ENCODE results near the gene PARN. TPM values are rescaled to one million over a fixed set of nuclear protein-coding genes. Genes with fewer than 3 reads are reported as not detected.
A peak's percentile ranks its signal among the peaks of the same experiment; 100 is the strongest.
"Not testable (repeated sequence)": the region's sequence is repeated elsewhere in the genome, so short reads cannot be mapped to it uniquely, and the experiment has no call there.

Gene PARN
- total RNA-seq, 2 experiments from 2014 or later: 36.4 to 40.0 TPM

DNA sequence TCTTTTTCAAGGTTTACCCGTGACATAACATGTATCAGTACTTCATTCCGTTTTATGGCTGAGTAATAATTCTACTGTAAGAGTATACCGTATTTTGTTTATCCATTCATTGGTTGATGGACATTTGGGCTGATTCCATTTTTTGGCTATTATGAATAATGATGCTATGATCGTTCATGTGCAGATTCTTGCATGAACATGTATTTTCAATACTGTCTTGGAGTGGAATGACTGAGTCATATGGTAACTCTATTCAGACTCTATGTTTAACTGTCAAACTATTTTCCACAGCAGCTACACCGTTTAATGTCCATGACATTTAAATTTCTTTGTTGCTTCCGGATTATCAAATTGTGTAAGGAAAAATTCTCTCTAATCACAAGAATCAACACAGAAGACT, 20.6 kb upstream of the PARN start:
- ChIA-PET POLR2A (no interaction called here), CTCF (no interaction called here)
- no peak for ATAC-seq
- Mint-ChIP-seq H3K27me3 (ENCODE audit: low read depth) (no peaks in the 10 kb centered on the region), H3K9me3 (ENCODE audit: insufficient read depth) (no peaks in the 10 kb centered on the region), H3K4me1 (ENCODE audit: low read depth) (no peaks in the 10 kb centered on the region), H3K4me3 (no peak overlapping the region), H3K36me3 (ENCODE audit: low read depth) (peaks cover 63% of the 10 kb centered on the region), H3K27ac (no peak overlapping the region)
- no peak for DNase-seq

DNA sequence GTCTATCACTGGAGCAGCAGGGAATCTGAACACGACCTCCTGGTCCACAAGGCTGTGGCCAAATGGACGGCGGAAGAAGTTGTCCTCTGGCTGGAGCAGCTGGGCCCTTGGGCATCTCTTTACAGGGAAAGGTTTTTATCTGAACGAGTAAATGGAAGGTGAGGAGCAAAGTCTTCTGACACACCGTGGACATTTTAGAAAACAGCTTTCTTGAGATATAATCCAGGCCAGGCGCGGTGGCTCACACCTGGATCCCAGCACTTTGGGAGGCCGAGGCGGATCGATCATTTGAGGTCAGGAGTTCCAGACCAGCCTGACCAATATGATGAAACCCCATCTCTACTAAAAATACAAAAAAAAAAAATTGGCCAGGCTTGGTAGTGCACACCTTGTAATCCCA, 19.8 kb upstream of the PARN start:
- ChIA-PET CTCF (no interaction called here), POLR2A (no interaction called here)
- Mint-ChIP-seq H3K27ac (no peak overlapping the region), H3K4me1 (ENCODE audit: low read depth) (no peaks in the 10 kb centered on the region), H3K27me3 (ENCODE audit: low read depth) (no peaks in the 10 kb centered on the region), H3K9me3 (ENCODE audit: insufficient read depth) (no peaks in the 10 kb centered on the region), H3K36me3 (ENCODE audit: low read depth) (peaks cover 59% of the 10 kb centered on the region), H3K4me3 (no peak overlapping the region)
- ATAC-seq (no peak), DNase-seq (no peak)

DNA sequence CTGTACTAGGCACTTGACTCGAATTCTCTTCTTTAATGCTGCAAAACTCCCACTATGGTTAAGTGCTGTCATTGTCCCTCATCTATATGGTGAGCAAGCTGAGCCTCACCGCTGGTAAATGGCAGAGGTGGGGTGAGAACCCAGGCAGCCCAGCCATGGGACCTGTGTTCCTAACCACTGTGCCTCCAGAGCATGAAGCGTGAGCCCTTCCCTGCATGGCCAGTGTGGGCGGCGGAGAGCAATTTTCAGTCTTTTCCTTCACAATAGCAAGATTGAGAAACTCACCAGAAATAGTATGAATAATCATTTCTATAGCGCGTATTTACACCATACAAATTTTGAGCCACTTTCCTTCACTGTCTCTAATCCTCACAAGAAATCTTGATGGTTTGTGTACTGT, 11.9 kb upstream of the PARN start:
- H3K4me1 Mint-ChIP-seq (ENCODE audit: low read depth): peaks cover 18% of the 10 kb centered on the region
- ATAC-seq (peak; percentile 30), DNase-seq (no peak)
- ChIA-PET POLR2A (interaction anchor here (1.4 to 1.9 kb wide), 2 partner anchors 8 to 12 kb away, joined by 5 to 6 read pairs; partner anchors contain the start of gene PARN), CTCF (no interaction called here)
- no peaks in the 10 kb centered on the region for H3K9me3 Mint-ChIP-seq (ENCODE audit: insufficient read depth)
- peaks cover 36% of the 10 kb centered on the region for H3K36me3 Mint-ChIP-seq (ENCODE audit: low read depth)
- no peak overlapping the region for H3K27ac Mint-ChIP-seq
- H3K27me3 Mint-ChIP-seq (ENCODE audit: low read depth): no peaks in the 10 kb centered on the region
- H3K4me3 Mint-ChIP-seq: no peak overlapping the region

DNA sequence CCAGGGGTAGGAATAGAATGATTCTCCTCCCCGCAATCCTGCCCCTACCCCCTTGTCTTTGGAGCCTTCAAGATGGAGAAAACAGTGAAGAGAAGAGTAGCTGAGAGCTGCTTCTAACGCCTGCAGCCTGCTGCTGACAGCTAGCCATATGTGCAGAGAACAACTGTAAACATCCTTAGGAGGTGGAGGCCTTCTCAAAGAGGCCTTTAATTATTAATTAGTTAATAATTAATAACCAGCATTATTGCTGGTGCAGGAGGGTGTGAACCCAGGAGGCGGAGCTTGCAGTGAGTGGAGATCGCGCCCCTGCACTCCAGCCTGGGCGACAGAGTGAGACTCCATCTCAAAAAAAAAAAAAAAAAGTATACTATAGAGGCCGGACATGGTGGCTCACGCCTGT, 11.1 kb upstream of the PARN start:
- no peak overlapping the region for H3K4me3 Mint-ChIP-seq
- H3K4me1 Mint-ChIP-seq (ENCODE audit: low read depth): peaks cover 23% of the 10 kb centered on the region
- ATAC-seq (no peak), DNase-seq (no peak)
- CTCF ChIA-PET: no interaction called here
- no peak overlapping the region for H3K27ac Mint-ChIP-seq
- no peaks in the 10 kb centered on the region for H3K27me3 Mint-ChIP-seq (ENCODE audit: low read depth)
- no peaks in the 10 kb centered on the region for H3K9me3 Mint-ChIP-seq (ENCODE audit: insufficient read depth)
- peaks cover 34% of the 10 kb centered on the region for H3K36me3 Mint-ChIP-seq (ENCODE audit: low read depth)
- POLR2A ChIA-PET: interaction anchor here (1.4 to 1.9 kb wide), 2 partner anchors 9 to 11 kb away, joined by 3 to 5 read pairs; partner anchors contain the start of gene PARN

DNA sequence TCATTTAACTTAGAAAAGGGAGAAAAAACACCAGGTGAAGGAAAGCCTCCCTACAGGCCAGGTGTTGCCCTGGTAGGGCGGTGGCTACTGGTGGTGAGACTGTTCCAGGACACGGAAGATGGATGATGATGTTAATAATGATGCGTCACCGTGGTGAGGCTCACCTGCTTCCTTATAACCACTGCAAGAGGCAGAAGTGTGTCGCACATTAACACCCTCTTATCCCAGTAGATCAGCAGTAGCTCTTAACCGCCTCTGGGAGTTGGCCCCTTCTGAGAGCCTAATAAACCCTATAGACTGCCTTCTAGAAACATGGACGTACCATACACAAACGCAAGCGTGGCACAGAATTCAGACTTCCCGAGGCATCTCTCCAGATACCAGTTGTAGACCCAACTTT, 10.5 kb upstream of the PARN start:
- Mint-ChIP-seq H3K27me3 (ENCODE audit: low read depth) (no peaks in the 10 kb centered on the region), H3K4me1 (ENCODE audit: low read depth) (peaks cover 29% of the 10 kb centered on the region), H3K4me3 (no peak overlapping the region), H3K9me3 (ENCODE audit: insufficient read depth) (no peaks in the 10 kb centered on the region), H3K27ac (no peak overlapping the region), H3K36me3 (ENCODE audit: low read depth) (peaks cover 35% of the 10 kb centered on the region)
- ATAC-seq (no peak), DNase-seq (no peak)
- ChIA-PET POLR2A (interaction anchor here (1.4 kb wide), 1 partner anchor 8 kb away, joined by 3 read pairs; no protein-coding TSS in a partner anchor), CTCF (interaction anchor here (0.9 kb wide), 1 partner anchor 17 kb away, joined by 3 read pairs; no protein-coding TSS in a partner anchor)

DNA sequence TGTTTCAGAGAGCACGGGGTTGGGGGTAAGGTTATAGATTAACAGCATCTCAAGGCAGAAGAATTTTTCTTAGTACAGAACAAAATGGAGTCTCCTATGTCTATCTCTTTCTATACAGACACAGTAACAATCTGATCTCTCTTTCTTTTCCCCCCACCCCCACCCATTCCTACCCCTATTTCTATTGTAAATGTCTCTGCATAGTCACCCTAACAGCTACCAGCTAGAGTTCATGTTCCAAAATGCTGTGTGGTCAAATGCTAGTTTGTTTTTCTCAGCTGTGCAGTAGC, 6.8 kb upstream of the PARN start:
- H3K27me3 Mint-ChIP-seq (ENCODE audit: low read depth); CTCF ChIA-PET; H3K9me3 Mint-ChIP-seq (ENCODE audit: insufficient read depth); DNase-seq; H3K4me3 Mint-ChIP-seq; H3K27ac Mint-ChIP-seq; ATAC-seq; POLR2A ChIA-PET: not testable (repeated sequence)
- H3K36me3 Mint-ChIP-seq (ENCODE audit: low read depth): peaks cover 37% of the 10 kb centered on the region
- peaks cover 47% of the 10 kb centered on the region for H3K4me1 Mint-ChIP-seq (ENCODE audit: low read depth)

DNA sequence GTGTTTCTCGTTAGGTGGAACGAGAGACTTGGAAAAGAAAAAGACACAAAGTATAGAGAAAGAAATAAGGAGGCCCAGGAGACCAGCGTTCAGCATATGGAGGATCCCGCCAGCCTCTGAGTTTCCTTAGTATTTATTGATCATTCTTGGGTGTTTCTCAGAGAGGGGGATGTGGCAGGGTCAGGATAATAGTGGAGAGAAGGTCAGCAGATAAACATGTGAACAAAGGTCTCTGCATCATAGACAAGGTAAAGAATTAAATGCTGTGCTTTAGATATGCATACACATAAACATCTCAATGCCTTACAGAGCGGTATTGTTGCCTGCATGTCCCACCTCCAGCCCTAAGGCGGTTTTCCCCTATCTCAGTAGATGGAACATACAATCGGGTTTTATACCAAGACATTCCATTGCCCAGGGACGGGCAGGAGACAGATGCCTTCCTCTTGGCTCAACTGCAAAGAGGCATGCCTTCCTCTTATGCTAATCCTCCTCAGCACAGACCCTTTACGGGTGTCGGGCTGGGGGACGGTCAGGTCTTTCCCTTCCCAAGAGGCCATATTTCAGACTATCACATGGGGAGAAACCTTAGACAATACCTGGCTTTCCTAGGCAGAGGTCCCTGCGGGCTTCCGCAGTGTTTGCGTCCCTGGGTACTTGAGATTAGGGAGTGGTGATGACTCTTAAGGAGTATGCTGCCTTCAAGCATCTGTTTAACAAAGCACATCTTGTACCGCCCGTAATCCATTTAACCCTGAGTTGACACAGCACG, 6.3 kb upstream of the PARN start:
- peaks cover 37% of the 10 kb centered on the region for H3K36me3 Mint-ChIP-seq (ENCODE audit: low read depth)
- H3K9me3 Mint-ChIP-seq (ENCODE audit: insufficient read depth); DNase-seq; CTCF ChIA-PET; POLR2A ChIA-PET; H3K4me3 Mint-ChIP-seq; ATAC-seq; H3K27me3 Mint-ChIP-seq (ENCODE audit: low read depth): not testable (repeated sequence)
- H3K27ac Mint-ChIP-seq: peak overlapping the region; percentile 1
- peaks cover 50% of the 10 kb centered on the region for H3K4me1 Mint-ChIP-seq (ENCODE audit: low read depth)

DNA sequence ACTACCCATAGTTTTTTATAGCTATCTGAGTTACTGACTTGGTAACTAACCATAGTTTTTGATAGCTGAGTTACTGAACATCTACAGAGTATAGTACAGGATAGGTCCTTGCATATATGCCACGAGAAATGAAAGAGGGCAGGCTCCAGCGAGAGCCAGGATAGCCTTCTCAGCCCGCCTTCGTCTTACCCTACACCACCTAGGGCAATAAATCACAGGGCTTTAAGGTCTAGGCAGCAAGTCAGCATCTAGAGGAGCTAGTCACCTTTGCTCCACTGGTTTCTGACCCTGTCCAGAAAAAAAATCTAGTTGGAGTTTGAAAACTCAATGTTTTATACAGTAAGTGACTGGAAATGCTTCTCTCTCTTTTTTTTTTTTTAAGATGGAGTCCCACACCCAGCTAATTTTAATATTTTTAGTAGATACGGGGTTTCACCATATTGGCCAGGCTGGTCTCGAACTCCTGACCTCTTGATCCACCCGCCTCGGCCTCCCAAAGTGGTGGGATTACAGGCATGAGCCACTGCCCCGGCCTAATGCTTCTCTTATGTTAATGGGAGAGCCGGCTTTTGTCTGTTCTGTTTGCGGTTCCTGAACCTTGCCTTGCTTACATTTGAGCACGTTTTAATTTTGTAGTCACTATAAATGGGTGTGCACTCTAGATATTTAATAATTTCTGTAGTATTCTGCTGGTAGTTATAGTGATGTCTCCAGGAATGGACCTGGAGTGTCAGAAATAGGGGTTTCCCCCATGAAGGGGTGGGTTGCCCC, 5.5 kb upstream of the PARN start:
- Mint-ChIP-seq H3K4me1 (ENCODE audit: low read depth) (peaks cover 57% of the 10 kb centered on the region), H3K9me3 (ENCODE audit: insufficient read depth) (no peaks in the 10 kb centered on the region), H3K27me3 (ENCODE audit: low read depth) (no peaks in the 10 kb centered on the region), H3K36me3 (ENCODE audit: low read depth) (peaks cover 31% of the 10 kb centered on the region), H3K4me3 (no peak overlapping the region), H3K27ac (peak overlapping the region; percentile 1)
- DNase-seq (no peak), ATAC-seq (no peak)
- CTCF ChIA-PET: interaction anchor here (1.0 to 1.1 kb wide), 3 partner anchors 17 to 716 kb away, joined by 3 to 4 read pairs (median 3); partner anchors contain the start of gene ERCC4
- POLR2A ChIA-PET: no interaction called here

DNA sequence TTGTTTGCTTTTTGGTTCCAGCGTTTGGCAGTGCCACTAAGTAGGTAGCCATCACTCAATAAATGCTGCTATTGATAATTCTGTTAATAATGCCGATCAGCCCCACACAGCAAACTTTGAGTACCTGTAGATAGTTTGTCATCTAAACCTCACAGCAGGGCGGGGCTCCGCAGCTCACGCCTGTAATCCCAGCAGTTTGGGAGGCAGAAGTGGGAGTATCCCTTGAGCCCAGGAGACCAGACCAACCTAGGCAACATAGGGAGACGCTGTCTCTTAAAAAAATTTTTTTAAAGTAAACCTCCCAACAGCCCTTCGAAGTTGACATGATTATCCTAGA, 4.3 kb upstream of the PARN start:
- H3K27me3 Mint-ChIP-seq (ENCODE audit: low read depth): no peaks in the 10 kb centered on the region
- H3K9me3 Mint-ChIP-seq (ENCODE audit: insufficient read depth): no peaks in the 10 kb centered on the region
- DNase-seq (no peak), ATAC-seq (no peak)
- peak overlapping the region; percentile 100 for H3K27ac Mint-ChIP-seq
- H3K4me1 Mint-ChIP-seq (ENCODE audit: low read depth): peaks cover 54% of the 10 kb centered on the region
- POLR2A ChIA-PET: interaction anchor here (1.5 kb wide), 1 partner anchor 8 kb away, joined by 6 read pairs; no protein-coding TSS in a partner anchor
- H3K4me3 Mint-ChIP-seq: peak overlapping the region; percentile 100
- peaks cover 27% of the 10 kb centered on the region for H3K36me3 Mint-ChIP-seq (ENCODE audit: low read depth)
- CTCF ChIA-PET: interaction anchor here (1.0 kb wide), 1 partner anchor 714 kb away, joined by 3 read pairs; the partner anchor contains the start of gene ERCC4

DNA sequence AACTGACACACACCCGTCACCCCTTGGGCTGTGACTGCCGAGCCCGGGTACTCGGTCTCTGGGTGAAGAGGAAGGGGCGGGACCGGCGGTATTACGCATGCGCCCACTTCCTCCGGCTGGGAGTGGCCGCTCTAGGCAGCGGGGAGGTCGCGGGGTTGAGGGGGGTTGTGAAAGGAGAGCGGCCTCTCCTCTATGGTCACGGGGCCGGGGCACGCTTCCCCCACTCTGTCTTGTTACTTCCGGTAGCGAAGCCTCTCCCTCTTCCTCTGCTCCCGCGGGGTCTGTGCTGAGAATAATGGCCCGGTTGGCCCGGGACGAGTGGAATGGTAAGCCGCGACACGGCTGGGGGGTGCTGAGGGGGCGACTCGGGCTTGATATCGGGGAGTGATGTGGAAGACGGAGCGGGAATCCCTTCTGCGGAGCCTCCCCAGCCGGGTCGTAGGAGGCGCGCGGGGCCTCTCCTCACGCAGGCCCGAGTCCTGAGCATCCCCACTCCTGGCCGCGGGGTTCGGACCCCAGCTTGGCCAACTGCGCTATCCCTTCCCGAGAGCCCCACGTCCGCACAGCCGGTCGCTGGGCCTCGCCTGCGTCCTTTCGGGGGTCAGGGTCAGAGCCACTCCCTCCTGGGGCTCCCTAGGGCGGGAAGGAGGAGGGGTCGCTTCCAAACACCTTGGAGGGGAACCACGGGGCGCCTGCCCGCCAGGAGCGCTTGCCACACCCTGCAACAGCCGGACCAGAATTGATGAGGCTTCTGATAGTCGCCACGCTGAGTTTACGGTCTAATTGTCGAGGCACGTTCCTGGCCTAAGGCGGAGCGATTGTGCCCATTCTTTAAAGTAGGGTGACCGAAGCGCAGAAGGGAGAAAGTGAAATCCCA, 2.9 kb upstream of the PARN start, which contains the start of gene BFAR:
Gene BFAR, plus strand, starts transcription at position 259 of the 877 bp plus-strand sequence. CDS start 11,396 bp downstream, outside the sequence.
- peak; percentile 100 for DNase-seq
- peak within 1 kb of the TSS; percentile 100 for H3K27ac Mint-ChIP-seq
- peak; percentile 77 for ATAC-seq
- peaks cover 64% of the 10 kb centered on the region for H3K4me1 Mint-ChIP-seq (ENCODE audit: low read depth)
- H3K36me3 Mint-ChIP-seq (ENCODE audit: low read depth): peaks cover 27% of the 10 kb centered on the region
- no peaks in the 10 kb centered on the region for H3K9me3 Mint-ChIP-seq (ENCODE audit: insufficient read depth)
- peak within 1 kb of the TSS; percentile 100 for H3K4me3 Mint-ChIP-seq
- POLR2A ChIA-PET: interaction anchor here (0.6 to 1.5 kb wide), 6 partner anchors 8 to 30 kb away, joined by 3 to 6 read pairs (median 3); no protein-coding TSS in a partner anchor
- H3K27me3 Mint-ChIP-seq (ENCODE audit: low read depth): no peaks in the 10 kb centered on the region
- CTCF ChIA-PET: no interaction called here

DNA sequence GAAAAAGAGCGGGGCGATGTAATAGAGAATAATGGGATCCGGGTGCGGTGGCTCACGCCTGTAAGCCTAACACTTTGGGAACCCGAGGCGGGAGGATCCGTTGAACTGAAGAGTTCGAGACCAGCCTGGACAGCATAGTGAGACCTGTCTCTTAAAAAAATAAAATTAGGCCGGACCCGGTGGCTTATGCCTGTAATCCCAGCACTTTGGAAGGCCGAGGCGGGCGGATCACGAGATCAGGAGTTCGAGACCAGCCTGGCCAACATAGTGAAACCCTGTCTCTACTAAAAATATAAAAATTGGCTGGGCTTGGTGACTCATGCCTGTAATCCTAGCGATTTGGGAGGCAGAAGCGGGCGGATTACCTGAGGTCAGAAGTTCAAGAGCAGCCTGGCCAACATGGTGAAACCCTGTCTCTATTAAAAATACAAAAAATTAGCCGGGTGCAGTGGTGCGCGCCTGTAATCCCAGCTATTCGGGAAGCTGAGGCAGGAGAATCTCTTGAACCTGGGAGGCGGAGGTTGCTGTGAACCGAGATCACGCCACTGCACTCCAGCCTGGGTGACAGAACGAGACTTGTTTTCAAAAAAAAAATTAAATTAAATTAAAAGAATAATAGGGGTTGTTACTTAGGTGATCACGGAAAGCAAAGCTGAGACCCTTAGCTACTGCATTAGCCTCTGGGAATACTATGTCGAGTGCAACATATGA, 715 bp upstream of the PARN start:
- ChIA-PET POLR2A (interaction anchor here (0.7 to 1.6 kb wide), 8 partner anchors 10 to 463 kb away, joined by 3 to 6 read pairs (median 3); partner anchors contain the start of gene RRN3), CTCF (interaction anchor here (1.3 kb wide), 1 partner anchor 711 kb away, joined by 3 read pairs; the partner anchor contains the start of gene ERCC4)
- H3K27me3 Mint-ChIP-seq (ENCODE audit: low read depth); DNase-seq; H3K9me3 Mint-ChIP-seq (ENCODE audit: insufficient read depth); ATAC-seq: not testable (repeated sequence)
- peaks cover 62% of the 10 kb centered on the region for H3K4me1 Mint-ChIP-seq (ENCODE audit: low read depth)
- peaks cover 30% of the 10 kb centered on the region for H3K36me3 Mint-ChIP-seq (ENCODE audit: low read depth)
- peak overlapping the region; percentile 85 for H3K4me3 Mint-ChIP-seq
- peak overlapping the region; percentile 100 for H3K27ac Mint-ChIP-seq

All from activated CD8-positive, alpha-beta T cell treated with anti-CD3 and anti-CD28 coated beads, Interleukin-2, amount 10 ng/mL, durations not matched to agents 7 days and 5 days (primary cell).